ENCODE data around the gene COL18A1.
"Not testable (repeated sequence)": the region's sequence is repeated elsewhere in the genome, so short reads cannot be mapped to it uniquely, and the experiment has no call there.

- not testable (repeated sequence) for TF ChIP-seq CTCF (IDR thresholded peaks at IDR 0.05; ENCODE audit: low read depth, low read length, missing input control); JUND (IDR thresholded peaks at IDR 0.05); RXRA (IDR thresholded peaks at IDR 0.05); YY1 (IDR thresholded peaks at IDR 0.05); ZBTB33 (IDR thresholded peaks at IDR 0.05); REST (IDR thresholded peaks at IDR 0.05); EGR1 (IDR thresholded peaks at IDR 0.05; ENCODE audit: low read depth in 2 of 2); TAF1 (conservative IDR thresholded peaks at IDR 0.05); RAD21 (IDR thresholded peaks at IDR 0.05); GABPA (IDR thresholded peaks at IDR 0.05 in 1 of 2, conservative IDR thresholded peaks at IDR 0.05 in 1 of 2); FOXA1 (IDR thresholded peaks at IDR 0.05); MAX (IDR thresholded peaks at IDR 0.05); ATF3 (IDR thresholded peaks at IDR 0.05)
Observed at GRCh38 chr21:45503226-45503625, 98.3 kb downstream of the COL18A1 start.

All from liver (tissue), 3 donors.